HepG2 (cell line): ENCODE data around the gene TMEM185B. TPM values are rescaled to one million over a fixed set of nuclear protein-coding genes. Genes with fewer than 3 reads are reported as not detected.

Experiments used
- DNMT1 ChIP-seq: sonication (generic); formaldehyde crosslinking; IDR thresholded peaks from 2 replicates; pipeline ENCODE4 v1.5.1; 2020; ENCODE audit warnings: mild to moderate bottlenecking, missing genetic modification reagents
- DZIP1 ChIP-seq: sonication (generic); formaldehyde crosslinking; IDR thresholded peaks from 2 replicates; pipeline ENCODE4 v1.5.0; 2020; ENCODE audit warnings: mild to moderate bottlenecking, missing genetic modification reagents
- KLF6 ChIP-seq: IDR thresholded peaks from 2 replicates; pipeline ENCODE4 v1.8.0; 2016; ENCODE audit warnings: missing biosample characterization, missing genetic modification reagents
- MTF2 ChIP-seq: sonication (generic); formaldehyde crosslinking; IDR thresholded peaks from 2 replicates; pipeline ENCODE4 v1.5.0; 2020; ENCODE audit warnings: missing genetic modification reagents, borderline replicate concordance
- MYPOP ChIP-seq: sonication (generic); formaldehyde crosslinking; IDR thresholded peaks from 2 replicates; pipeline ENCODE4 v1.8.1; 2023; ENCODE audit warnings: mild to moderate bottlenecking, moderate library complexity, missing genetic modification reagents
- NCOA2 ChIP-seq: sonication (generic); formaldehyde crosslinking; IDR thresholded peaks from 2 replicates; pipeline ENCODE4 v1.8.0; 2022; ENCODE audit warnings: inconsistent platforms
- NFKBIZ ChIP-seq: IDR thresholded peaks from 2 replicates; pipeline ENCODE4 v1.6.1; 2018; ENCODE audit warnings: missing genetic modification reagents, missing compliant biosample characterization
- PCBP2 ChIP-seq: fragments of 200-400 bp; formaldehyde crosslinking; optimal IDR thresholded peaks from 2 replicates; pipeline ENCODE3; 2018; ENCODE audit warnings: low read length, low read depth; ENCODE audit not compliant: poor library complexity, severe bottlenecking
- RELA ChIP-seq: sonication (generic); formaldehyde crosslinking; IDR thresholded peaks from 2 replicates; pipeline ENCODE4 v1.4.0; 2020; ENCODE audit warnings: missing genetic modification reagents
- ZIK1 ChIP-seq: sonication (generic); formaldehyde crosslinking; IDR thresholded peaks from 2 replicates; pipeline ENCODE4 v1.5.0; 2020; ENCODE audit warnings: mild to moderate bottlenecking, low read depth, missing genetic modification reagents, borderline replicate concordance
- ZNF329 ChIP-seq: sonication (generic); formaldehyde crosslinking; IDR thresholded peaks from 2 replicates; pipeline ENCODE4 v1.9.0; 2021; ENCODE audit warnings: low read depth, mild to moderate bottlenecking, missing genetic modification reagents
- ZNF597 ChIP-seq: sonication (generic); formaldehyde crosslinking; IDR thresholded peaks from 2 replicates; pipeline ENCODE4 v1.5.0; 2020; ENCODE audit warnings: missing genetic modification reagents
- polyA plus RNA-seq, 8 experiments: library from polyadenylated mRNA; depleted of rRNA in 3 of 8; stranded (reverse) in 7 of 8; unstranded in 1 of 8; fragments of >200 nt; fragmentation: Illumina TruSeq in 4 of 8; extraction: Trizol in 4 of 8; gene quantifications; 2 replicates each; pipeline versions ENCODE4 v1.2.1 to v1.2.3, GENCODE V29; 2011 to 2016; ENCODE audit warnings: low read depth in 4 of 8, missing spikeins in 1 of 8, mixed read lengths in 1 of 8; ENCODE audit not compliant: insufficient read depth in 1 of 8
- total RNA-seq, 5 experiments: library from RNA; depleted of rRNA; stranded (reverse); fragments of >200 nt; fragmentation: Illumina TruSeq; extraction: Trizol; gene quantifications; 2 replicates each; pipeline ENCODE4 v1.2.3, GENCODE V29; 2016; ENCODE audit warnings: low read depth in 1 of 5
- TF ChIP-seq, protein P1 (sequence below): sonication (generic); formaldehyde crosslinking; IDR thresholded peaks from 2 replicates; pipeline ENCODE4 v1.4.0; 2020; ENCODE audit warnings: mild to moderate bottlenecking, missing genetic modification reagents

TMEM185B gene
- total and polyA plus RNA-seq, 2 of the 13 experiments (the other 11 are each of a cell fraction or from before 2014, with no cell fraction given) = 5.6 to 7.0 TPM

GRCh38 chr2:120223034-120223912, at the start of gene TMEM185B (continued):
- TF ChIP-seq DZIP1 = no peak
- no peak for TF ChIP-seq NFKBIZ (CRISPR knock-in tag)
- TF ChIP-seq MYPOP = peak; percentile 47; the same call in 1 of the 2 replicates
- no peak for TF ChIP-seq RELA (CRISPR knock-in tag)
- TF ChIP-seq PCBP2 = no peak
- no peak; the same call in 1 of the 2 replicates for TF ChIP-seq DNMT1
- peak; percentile 77; the same call in 1 of the 2 replicates for TF ChIP-seq ZIK1 (CRISPR knock-in tag)
- no peak for TF ChIP-seq KLF6 (CRISPR knock-in tag)
- TF ChIP-seq, protein P1, sequence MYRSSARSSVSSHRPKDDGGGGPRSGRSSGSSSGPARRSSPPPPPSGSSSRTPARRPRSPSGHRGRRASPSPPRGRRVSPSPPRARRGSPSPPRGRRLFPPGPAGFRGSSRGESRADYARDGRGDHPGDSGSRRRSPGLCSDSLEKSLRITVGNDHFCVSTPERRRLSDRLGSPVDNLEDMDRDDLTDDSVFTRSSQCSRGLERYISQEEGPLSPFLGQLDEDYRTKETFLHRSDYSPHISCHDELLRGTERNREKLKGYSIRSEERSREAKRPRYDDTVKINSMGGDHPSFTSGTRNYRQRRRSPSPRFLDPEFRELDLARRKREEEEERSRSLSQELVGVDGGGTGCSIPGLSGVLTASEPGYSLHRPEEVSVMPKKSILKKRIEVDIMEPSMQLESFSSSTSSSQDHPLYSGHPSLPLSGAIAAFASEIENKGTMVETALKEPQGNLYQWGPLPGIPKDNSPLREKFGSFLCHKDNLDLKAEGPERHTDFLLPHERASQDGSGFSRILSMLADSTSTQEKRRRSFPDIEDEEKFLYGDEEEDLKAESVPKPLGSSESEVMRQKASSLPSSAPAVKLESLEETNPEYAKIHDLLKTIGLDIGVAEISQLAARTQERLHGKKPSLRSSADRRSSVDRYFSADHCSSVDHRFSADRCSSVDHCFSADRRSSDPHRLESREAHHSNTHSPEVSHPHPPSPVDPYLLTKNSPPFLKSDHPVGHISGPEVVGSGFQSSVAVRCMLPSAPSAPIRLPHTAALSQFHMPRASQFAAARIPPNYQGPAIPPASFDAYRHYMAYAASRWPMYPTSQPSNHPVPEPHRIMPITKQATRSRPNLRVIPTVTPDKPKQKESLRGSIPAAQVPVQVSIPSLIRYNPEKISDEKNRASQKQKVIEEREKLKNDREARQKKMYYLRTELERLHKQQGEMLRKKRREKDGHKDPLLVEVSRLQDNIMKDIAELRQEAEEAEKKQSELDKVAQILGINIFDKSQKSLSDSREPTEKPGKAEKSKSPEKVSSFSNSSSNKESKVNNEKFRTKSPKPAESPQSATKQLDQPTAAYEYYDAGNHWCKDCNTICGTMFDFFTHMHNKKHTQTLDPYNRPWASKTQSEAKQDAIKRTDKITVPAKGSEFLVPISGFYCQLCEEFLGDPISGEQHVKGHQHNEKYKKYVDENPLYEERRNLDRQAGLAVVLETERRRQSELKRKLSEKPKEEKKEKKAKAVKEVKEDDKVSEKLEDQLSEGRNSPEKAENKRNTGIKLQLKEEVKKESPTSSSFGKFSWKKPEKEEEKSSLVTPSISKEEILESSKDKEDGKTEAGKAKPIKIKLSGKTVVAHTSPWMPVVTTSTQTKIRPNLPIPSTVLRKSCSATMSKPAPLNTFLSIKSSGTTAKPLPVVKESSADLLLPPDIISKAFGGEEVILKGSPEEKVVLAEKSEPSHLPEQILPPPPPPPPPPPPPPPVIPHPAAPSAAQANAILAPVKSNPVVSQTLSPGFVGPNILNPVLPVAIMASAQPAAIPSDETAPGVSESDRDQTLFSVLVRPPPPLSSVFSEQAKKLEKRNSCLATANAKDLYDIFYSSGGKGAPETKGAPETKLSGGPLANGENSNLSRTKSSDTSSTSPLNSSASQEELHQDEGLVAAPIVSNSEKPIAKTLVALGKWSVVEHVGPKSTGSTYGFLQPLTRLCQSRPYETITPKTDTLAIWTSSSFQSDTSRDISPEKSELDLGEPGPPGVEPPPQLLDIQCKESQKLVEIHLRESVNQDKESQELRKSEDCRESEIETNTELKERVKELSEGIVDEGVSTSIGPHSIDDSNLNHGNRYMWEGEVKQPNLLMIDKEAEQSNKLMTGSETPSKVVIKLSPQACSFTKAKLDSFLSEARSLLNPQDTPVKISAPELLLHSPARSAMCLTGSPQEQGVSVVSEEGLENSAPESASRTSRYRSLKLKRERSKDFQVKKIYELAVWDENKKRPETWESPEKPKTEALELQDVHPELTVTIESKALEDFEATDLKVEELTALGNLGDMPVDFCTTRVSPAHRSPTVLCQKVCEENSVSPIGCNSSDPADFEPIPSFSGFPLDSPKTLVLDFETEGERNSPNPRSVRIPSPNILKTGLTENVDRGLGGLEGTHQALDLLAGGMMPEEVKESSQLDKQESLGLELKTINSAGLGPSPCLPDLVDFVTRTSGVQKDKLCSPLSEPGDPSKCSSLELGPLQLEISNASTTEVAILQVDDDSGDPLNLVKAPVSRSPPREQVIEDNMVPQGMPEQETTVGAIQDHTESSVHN (CRISPR knock-in tag) = no peak
- no peak; the same call in 1 of the 2 replicates for TF ChIP-seq NCOA2
- TF ChIP-seq MTF2 (CRISPR knock-in tag) = no peak
- TF ChIP-seq ZNF329 (CRISPR knock-in tag) = no peak
- TF ChIP-seq ZNF597 (CRISPR knock-in tag) = no peak
